HG03103 (cell line): Measurements from ENCODE around the gene LTB4R2.

Experiments used
- ATAC-seq: cut with Tn5 transposase; IDR thresholded peaks from one replicate; pipeline ENCODE4 v1.9.1; 2021; ENCODE audit warnings: low read depth; ENCODE audit not compliant: unreplicated experiment

Gene LTB4R2

GRCh38 chr14:24309538-24310264, at the start of gene LTB4R2:
Gene LTB4R2, plus strand, starts transcription at chr14:24310140. Its CDS starts 525 bp downstream, at chr14:24310665.
- no peak for ATAC-seq

- ATAC-seq, result no peak
These were observed 49.2 kb upstream of the LTB4R2 start for GRCh38 chr14:24260780-24261157.

- ATAC-seq, result no peak
These were observed 48.5 kb upstream of the LTB4R2 start for GRCh38 chr14:24261256-24261968.

DNA sequence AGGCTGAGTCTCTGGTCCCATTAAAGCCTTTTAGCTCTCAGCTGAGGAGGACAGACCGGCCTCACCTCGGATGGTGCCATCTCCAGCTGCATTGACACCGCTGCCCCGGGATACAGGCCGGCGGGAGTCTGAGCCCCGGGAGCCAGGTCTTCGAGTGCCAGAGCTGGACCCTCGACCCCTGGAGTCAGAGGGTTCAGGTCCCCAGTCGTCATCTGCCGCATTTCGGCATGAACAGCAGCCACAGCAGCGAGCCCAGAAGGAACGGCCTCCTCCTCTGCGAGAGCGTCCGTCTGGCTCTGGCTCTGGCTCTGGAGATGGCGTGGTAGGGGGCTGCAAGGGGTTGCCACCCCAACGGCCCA, 48.0 kb upstream of the LTB4R2 start:
- ATAC-seq, result no peak

GRCh38 chr14:24262821-24263733, 46.9 kb upstream of the LTB4R2 start, which contains the start of gene TGM1:
Gene TGM1, minus strand, starts transcription at chr14:24263177. Its CDS starts 825 bp downstream, at chr14:24262352.
- ATAC-seq, result no peak

DNA sequence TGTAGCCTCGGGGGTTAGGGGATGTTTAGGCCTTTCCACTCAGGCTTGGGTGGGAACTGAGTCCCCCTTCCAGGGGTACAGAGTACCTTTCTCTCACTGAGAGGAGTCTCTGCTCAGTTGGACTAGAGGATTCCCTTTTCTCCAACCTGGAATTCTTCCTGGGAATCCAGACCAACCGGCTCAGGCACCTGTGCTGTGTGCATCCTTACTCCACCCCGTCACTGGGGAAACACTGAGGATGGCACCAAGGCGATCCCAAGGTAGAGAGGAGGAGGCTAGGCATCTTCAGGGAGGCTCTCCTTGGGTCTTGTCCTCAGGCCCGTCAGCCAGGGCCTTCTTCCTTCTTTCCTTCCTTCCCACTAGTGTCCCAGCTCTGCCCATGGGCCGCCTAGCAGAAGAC, 46.1 kb upstream of the LTB4R2 start:
- ATAC-seq, result no peak

DNA sequence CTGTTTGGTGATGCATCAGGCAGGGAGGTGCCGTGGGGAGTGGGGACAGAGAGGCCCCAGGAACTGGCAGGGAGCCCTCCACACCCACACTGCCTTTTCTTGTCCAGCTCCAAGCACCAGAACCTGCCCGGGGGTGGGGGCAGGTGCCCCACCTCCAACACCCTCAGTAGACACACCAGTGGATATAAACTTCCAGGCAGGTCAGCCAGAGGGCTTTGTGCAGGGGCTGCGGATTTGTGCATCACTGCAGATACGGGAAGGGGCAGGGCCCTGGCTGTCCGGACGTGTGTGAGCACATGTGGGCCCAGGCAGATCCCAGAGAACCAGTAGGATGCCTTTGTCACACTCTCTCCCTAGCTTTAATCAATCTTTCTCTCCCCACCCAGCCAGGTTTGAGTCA, 45.6 kb upstream of the LTB4R2 start:
- ATAC-seq, result no peak

GRCh38 chr14:24266344-24267244, 43.3 kb upstream of the LTB4R2 start:
- ATAC-seq, result no peak

- no peak for ATAC-seq
These were observed 42.4 kb upstream of the LTB4R2 start for GRCh38 chr14:24267516-24267915.

- no peak for ATAC-seq
These were observed 41.7 kb upstream of the LTB4R2 start for GRCh38 chr14:24268225-24268624.

- ATAC-seq, result no peak
These were observed 40.6 kb upstream of the LTB4R2 start for GRCh38 chr14:24269368-24269767.

GRCh38 chr14:24269910-24270536, 39.9 kb upstream of the LTB4R2 start:
- ATAC-seq, result no peak

DNA sequence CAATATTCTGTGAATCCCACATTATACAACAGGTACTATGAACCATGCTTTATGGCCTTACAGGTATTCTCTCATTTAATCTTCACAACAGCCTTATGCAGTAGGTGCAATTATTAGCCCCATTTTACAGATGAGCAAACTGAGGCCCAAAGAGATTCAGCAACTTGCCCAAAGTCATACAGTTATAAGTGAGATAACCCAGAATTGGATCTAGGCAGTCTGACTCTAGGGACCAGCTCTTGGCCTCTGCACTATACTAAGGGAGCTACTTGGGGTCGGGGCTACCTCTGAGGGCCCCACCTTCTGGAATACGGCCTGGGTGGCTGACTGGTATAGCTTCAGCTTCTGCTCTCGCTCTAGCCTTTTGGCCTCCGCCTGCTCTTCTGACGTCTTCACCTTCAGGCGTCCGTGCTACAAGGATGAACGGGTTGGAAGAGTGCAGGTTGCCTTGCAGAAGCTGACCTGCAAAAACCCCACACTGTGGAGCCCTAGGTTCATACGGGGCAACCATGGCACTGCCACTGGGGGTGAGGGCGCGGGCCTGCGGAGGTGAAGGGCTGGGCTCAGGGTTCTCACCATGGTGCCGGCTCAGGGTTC, 39.3 kb upstream of the LTB4R2 start:
- no peak for ATAC-seq

DNA sequence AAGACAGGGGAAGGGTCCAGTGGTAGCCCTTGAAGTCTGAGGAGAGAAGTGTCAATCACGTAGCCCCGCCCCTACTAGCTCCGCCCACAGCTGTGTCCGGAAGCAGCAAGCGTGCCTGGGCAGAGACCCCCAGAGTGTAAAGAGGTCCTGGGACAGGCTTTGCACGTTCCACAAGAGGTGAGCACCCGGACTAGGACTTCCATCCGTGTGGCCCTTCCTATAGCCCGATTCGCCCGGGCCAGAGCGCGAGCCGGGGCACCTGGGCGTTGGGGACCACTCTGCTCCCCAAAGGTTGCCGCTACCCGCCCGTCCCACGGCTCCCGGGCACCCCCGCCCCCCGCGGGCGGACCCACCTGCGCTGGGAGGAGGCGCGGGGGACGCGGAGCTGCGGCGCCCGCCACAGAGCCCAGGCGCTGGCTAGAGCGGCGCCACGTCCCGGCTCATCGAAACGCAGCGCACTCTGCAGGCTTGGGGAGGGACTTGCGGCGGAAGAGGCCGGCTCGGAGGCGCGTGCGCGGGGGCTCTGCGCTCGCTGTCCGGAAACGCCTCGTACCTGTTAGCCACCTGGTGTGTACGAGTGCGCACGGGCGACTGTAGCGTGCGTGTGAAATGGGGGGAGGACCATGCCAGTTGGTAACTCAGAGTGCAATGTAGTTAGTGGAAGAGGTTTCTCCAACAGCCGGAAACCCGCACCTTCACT, 38.7 kb upstream of the LTB4R2 start, which contains the start of gene RABGGTA:
TSS of gene RABGGTA (minus strand) at position 464 of the 700 bp plus-strand sequence. CDS start 482 bp downstream, outside the sequence.
- peak; percentile 79 for ATAC-seq

GRCh38 chr14:24271834-24272263, 38.1 kb upstream of the LTB4R2 start:
- no peak for ATAC-seq

DNA sequence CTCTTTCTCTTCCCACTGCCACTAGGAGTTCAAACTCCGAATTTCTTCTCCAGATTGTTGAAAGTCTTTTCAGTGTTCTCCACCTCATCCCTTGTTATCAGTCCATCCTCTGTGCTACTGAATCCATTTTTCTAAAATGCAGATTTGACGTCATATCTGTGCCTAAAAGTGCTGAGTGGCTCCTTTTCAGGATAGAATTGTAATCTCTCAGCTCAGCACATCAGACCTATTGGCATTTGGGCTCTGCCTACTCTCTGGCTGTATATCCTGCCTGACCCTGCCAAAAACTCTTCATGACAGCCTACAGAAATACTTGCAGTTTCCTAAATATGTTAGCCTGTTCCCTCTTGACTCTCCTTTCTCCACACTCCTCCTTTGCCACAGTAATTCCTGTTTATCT, 37.5 kb upstream of the LTB4R2 start:
- no peak for ATAC-seq

- no peak for ATAC-seq
These were observed 36.4 kb upstream of the LTB4R2 start for GRCh38 chr14:24273422-24273998.

DNA sequence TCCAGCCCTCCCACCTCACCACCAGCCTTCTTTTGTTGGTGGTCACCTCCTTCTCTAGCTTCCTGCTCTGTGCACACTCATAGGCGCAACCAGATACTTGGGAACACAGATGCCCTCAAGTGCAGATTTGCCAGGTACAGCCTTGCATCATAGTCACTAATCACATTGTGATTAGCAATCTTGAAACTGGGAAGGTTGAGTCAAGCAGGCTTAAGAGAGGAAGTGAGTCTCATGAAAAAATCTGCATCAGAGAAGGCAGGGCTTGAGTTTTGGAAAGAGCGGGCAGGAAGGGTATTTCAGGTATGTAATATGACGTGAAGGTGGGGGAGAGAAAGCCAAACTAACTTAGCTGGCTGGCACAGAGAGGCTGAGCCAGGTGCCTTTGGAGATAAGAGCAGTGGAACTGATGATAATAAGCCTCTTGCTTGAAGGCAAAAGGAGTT, 35.8 kb upstream of the LTB4R2 start:
- peak; percentile 37 for ATAC-seq
